ENCODE results near the gene AMBRA1. TPM values are rescaled to one million over a fixed set of nuclear protein-coding genes. Genes with fewer than 3 reads are reported as not detected.
A peak's percentile ranks its signal among the peaks of the same experiment; 100 is the strongest.

AMBRA1 gene
- total RNA-seq, 3 donors from 2014 or later (not counting 1 experiment from before 2014, with no cell fraction given): 41.3 to 52.7 (median 46.2) TPM

- Histone ChIP-seq H3K4me1 (ENCODE audit: control insufficient read depth, insufficient read depth, low read length) (no peaks in the 10 kb centered on the region), H3K27me3 (ENCODE audit: control insufficient read depth, insufficient read depth, low read length) (no peaks in the 10 kb centered on the region), H3K36me3 (ENCODE audit: control insufficient read depth, insufficient read depth, low read length) (no peaks in the 10 kb centered on the region), H3K4me3 (ENCODE audit: low read length) (no peak overlapping the region), H3K9me3 (ENCODE audit: control insufficient read depth, insufficient read depth, low read length) (no peaks in the 10 kb centered on the region), H3K27ac (ENCODE audit: low read length) (no peak overlapping the region)
- H3K27me3 Mint-ChIP-seq (ENCODE audit: low read depth in 2 of 2): no peaks in the 10 kb centered on the region
- ATAC-seq: no peak
- no peaks in the 10 kb centered on the region for H3K9me3 Mint-ChIP-seq
- H3K36me3 Mint-ChIP-seq: no peaks in the 10 kb centered on the region
- no CpG with 5 or more reads among the region's 1 CpG for WGBS (ENCODE audit: insufficient coverage)
- TF ChIP-seq CTCF (IDR thresholded peaks at IDR 0.05): no peak
- peaks cover 18 to 28% of the 10 kb centered on the region in 2 donors for H3K4me1 Mint-ChIP-seq
- no peak overlapping the region for H3K4me3 Mint-ChIP-seq
- no peak for DNase-seq
- H3K27ac Mint-ChIP-seq: peak overlapping the region in 1 of 2 donors; percentile 7
- intact Hi-C loops (cut with micrococcal nuclease): no loop called here
Observed at GRCh38 chr11:46455834-46456233, 138.0 kb downstream of the AMBRA1 start.

- no peak overlapping the region for H3K4me3 Mint-ChIP-seq
- Histone ChIP-seq H3K27ac (ENCODE audit: low read length) (no peak overlapping the region), H3K36me3 (ENCODE audit: control insufficient read depth, insufficient read depth, low read length) (no peaks in the 10 kb centered on the region), H3K4me1 (ENCODE audit: control insufficient read depth, insufficient read depth, low read length) (no peaks in the 10 kb centered on the region), H3K9me3 (ENCODE audit: control insufficient read depth, insufficient read depth, low read length) (no peaks in the 10 kb centered on the region), H3K4me3 (ENCODE audit: low read length) (no peak overlapping the region), H3K27me3 (ENCODE audit: control insufficient read depth, insufficient read depth, low read length) (no peaks in the 10 kb centered on the region)
- H3K4me1 Mint-ChIP-seq: peaks cover 18 to 39% of the 10 kb centered on the region in 2 donors
- TF ChIP-seq CTCF (IDR thresholded peaks at IDR 0.05): no peak
- WGBS (ENCODE audit: insufficient coverage): 96% methylated on average over 3 of the region's 4 CpGs
- no peaks in the 10 kb centered on the region for H3K36me3 Mint-ChIP-seq
- intact Hi-C loops (cut with micrococcal nuclease): no loop called here
- H3K27ac Mint-ChIP-seq: no peak overlapping the region
- no peaks in the 10 kb centered on the region for H3K27me3 Mint-ChIP-seq (ENCODE audit: low read depth in 2 of 2)
- DNase-seq (no peak), ATAC-seq (no peak)
- H3K9me3 Mint-ChIP-seq: no peaks in the 10 kb centered on the region
Observed at GRCh38 chr11:46452918-46453517, 140.8 kb downstream of the AMBRA1 start.

GRCh38 chr11:46451759-46452158, 142.1 kb downstream of the AMBRA1 start:
- Mint-ChIP-seq H3K27ac (peak overlapping the region in 1 of 2 donors; percentile 27), H3K27me3 (ENCODE audit: low read depth in 2 of 2) (no peaks in the 10 kb centered on the region), H3K9me3 (no peaks in the 10 kb centered on the region), H3K4me3 (no peak overlapping the region), H3K36me3 (no peaks in the 10 kb centered on the region), H3K4me1 (peaks cover 18 to 44% of the 10 kb centered on the region in 2 donors)
- H3K36me3 ChIP-seq (ENCODE audit: control insufficient read depth, insufficient read depth, low read length): no peaks in the 10 kb centered on the region
- H3K4me1 ChIP-seq (ENCODE audit: control insufficient read depth, insufficient read depth, low read length): no peaks in the 10 kb centered on the region
- intact Hi-C loops (cut with micrococcal nuclease): no loop called here
- DNase-seq (no peak), ATAC-seq (no peak)
- no peak overlapping the region for H3K4me3 ChIP-seq (ENCODE audit: low read length)
- no peak for TF ChIP-seq CTCF (IDR thresholded peaks at IDR 0.05)
- no peak overlapping the region for H3K27ac ChIP-seq (ENCODE audit: low read length)
- H3K27me3 ChIP-seq (ENCODE audit: control insufficient read depth, insufficient read depth, low read length): no peaks in the 10 kb centered on the region
- no peaks in the 10 kb centered on the region for H3K9me3 ChIP-seq (ENCODE audit: control insufficient read depth, insufficient read depth, low read length)

All from natural killer cell (primary cell).